Inflammatory macrophage treated with lipopolysaccharide for 1 hour (primary cell): ENCODE results near the gene CDH13.

ENCODE experiments used
- DNase-seq, 2 donors: peaks; one replicate each; pipeline ENCODE4 v3.0.0-alpha.2; 2020 to 2022

The CDH13 gene

DNA sequence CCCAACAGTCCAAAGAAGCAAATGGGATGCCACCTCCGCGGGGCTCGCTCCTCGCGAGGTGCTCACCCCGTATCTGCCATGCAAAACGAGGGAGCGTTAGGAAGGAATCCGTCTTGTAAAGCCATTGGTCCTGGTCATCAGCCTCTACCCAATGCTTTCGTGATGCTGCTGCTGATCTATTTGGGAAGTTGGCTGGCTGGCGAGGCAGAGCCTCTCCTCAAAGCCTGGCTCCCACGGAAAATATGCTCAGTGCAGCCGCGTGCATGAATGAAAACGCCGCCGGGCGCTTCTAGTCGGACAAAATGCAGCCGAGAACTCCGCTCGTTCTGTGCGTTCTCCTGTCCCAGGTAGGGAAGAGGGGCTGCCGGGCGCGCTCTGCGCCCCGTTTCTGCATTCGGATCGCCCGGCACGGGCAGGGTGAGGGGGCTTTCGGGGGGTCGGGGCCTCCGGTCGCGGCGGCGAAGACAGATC lies at the start of gene CDH13:
Gene CDH13 (plus strand): TSS at position 179 of the 471 bp plus-strand sequence.
- no peak for DNase-seq

GRCh38 chr16:82580298-82580890 lies 46.4 kb upstream of the CDH13 start:
- DNase-seq = peak in 1 of 2 donors; percentile 1

DNA sequence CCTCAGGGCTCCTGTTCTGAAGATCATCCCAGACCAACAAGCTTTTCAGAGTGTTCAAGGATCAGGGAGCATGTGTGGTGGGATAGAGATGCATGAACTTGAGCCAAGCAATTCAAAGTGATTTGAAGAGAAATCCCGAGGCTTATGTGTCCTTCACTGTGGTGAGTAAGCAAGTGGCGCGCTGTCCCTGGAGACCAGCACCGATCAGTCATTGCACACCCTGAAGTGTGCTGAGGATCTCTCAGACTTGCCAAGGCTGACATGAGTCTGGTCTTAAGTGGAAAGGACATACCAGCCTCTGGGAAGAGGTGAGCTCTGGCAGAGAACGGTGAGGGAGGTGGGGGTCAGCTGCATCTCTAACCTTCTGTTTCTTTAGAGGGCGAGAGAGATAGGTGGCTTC lies 43.8 kb upstream of the CDH13 start:
- DNase-seq = no peak

GRCh38 chr16:82583422-82583821 lies 43.3 kb upstream of the CDH13 start:
- no peak for DNase-seq

DNA sequence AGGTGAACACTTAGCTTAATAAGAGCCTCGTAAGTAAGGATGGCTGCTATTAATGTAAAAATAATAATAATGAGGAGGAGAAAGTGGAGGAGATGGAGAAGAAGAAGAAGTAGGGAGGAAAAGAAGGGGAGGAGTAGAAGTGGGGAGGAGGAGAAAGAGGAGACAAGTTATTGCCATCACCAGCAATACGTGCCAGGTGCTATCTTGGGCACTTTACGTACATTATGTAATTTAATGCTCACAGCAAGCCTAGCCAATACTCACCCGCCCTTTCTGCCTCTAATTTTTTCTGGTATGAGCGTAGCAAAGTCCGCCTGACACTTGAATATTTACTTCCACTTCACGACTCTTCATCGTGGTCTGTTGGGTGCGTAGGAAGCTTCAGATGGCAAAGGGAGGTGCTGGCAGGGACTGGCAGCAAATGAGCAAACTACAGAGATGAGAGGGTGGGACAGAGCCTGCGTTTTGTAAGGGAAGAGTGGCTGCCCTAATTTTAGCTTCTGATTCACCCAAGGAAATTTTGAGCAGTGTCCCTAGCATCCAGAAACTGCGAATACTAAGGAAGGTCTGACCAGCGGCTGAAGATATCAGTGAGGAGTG lies 42.1 kb upstream of the CDH13 start:
- DNase-seq = no peak

DNA sequence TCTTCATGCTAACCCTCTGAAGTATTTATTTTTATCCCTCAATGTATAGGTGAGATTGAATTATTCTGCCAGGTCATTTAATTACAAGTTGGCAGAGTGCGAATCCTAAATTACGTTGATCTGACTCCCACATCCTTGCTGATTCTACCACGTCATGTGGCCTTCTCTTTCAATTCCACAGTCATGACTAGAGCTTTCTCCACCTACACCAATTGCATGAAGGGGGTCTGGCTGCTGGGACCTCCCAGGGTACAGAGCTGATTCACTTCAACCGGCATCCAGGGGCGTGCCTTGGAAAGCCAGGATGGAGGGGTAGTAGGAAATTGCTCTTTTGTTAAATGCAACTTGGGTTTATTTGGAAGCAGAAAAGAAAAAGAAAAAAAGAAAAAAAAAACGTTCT lies 41.1 kb upstream of the CDH13 start:
- DNase-seq = no peak

DNA sequence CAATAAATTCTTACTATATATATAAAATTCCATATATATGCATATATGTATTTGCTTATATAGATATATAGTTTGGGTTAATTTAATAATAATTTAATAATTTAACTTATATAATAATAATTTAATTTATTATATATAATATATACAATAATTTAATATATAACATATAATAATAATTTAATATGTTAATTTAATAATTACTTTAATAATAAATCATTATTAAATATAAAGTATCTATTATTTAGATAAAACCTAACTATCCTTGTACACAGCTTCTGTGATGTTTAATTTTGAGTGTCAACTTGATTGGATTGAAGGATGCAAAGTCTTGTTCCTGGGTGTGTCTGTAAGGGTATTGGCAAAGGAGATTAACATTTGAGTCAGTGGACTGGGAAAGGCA lies 40.6 kb upstream of the CDH13 start:
- DNase-seq = no peak

DNA sequence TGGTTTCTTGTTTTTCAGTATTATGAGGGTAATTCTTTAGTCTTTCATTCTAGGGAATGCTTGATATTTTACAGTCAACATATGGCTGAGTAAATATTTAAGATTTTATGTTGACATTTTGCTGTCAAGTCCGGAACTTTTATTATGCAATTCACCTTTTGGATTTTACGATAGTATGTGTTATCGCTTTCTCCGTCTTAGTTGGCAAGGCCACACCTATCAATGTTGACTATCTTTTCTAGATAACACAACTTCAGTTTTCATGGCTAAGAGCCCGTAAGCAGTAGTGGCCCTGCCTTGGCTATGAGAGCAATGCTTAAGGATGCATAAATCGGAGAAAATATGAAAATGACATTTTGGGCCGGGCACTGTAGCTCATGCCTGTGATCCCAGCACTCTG lies 39.5 kb upstream of the CDH13 start:
- DNase-seq = no peak

DNA sequence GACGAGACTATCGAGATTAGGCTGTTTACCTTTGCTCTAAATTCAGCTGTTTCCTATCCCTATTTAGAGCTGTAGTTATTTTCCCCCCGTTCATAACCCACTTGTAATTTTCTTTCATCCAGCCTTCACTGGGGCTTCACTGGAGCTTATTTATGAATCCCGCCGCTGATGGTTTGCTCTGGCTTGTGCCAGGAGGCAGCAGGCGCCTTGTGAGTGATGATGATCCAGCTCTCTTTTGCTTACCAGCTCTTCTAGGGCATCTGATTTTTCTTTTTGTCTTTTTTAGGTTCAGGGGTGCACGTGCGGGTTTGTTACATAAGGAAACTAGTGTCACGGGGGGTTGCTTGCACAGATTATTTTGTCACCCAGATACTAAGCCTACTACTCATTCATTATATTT lies 37.4 kb upstream of the CDH13 start:
- no peak for DNase-seq

GRCh38 chr16:82594114-82594513 lies 32.7 kb upstream of the CDH13 start:
- DNase-seq = no peak

DNA sequence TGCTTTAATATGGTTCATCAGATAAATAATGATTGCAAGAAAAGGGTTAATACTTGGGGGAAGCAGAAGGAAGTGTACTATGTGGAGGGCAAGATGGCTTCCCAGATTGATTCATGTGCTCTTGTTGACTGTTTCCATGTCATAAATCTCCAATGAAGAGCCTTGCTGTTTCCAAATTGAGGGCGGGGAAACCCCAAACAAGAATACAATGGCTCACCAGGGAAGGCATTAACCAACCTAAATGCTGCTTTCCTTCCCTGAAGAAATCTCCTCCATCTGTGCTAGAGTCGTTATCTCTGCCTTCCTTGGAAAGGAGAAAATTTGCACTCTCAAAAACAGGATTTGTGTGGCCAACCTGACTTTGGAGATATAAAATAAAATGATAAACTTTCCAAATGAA lies 28.0 kb upstream of the CDH13 start:
- no peak for DNase-seq

DNA sequence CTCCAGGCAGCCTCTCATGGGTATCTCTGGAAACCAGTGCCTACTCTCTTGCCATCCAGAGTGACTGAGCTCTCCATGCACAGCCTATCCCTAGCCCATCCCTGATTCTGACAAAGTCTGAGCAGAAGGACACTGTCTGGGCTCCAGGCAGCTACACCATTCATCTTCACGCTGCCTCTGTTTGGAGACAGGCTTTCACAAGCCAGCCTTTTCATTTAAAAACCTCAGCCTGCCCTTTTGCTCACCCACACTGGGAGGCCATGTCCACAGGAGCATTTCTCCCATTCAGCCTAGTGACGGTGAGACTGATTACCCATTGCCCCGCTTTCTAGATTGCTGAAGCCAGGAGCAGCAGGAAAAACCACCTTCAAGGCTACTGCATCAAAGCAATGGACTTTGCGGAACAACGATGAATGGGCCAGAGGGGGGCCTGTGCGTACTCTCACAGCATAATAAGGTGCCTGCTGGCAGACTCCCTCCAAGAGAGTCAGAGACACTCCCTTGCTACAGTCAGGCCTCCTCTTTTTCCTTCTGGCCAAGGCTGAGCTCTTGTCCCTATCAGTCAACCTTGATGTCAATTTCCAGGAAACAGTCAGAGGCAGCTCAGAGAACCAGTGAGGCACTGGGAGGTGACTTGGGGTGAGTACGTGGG lies 24.7 kb upstream of the CDH13 start:
- no peak for DNase-seq

DNA sequence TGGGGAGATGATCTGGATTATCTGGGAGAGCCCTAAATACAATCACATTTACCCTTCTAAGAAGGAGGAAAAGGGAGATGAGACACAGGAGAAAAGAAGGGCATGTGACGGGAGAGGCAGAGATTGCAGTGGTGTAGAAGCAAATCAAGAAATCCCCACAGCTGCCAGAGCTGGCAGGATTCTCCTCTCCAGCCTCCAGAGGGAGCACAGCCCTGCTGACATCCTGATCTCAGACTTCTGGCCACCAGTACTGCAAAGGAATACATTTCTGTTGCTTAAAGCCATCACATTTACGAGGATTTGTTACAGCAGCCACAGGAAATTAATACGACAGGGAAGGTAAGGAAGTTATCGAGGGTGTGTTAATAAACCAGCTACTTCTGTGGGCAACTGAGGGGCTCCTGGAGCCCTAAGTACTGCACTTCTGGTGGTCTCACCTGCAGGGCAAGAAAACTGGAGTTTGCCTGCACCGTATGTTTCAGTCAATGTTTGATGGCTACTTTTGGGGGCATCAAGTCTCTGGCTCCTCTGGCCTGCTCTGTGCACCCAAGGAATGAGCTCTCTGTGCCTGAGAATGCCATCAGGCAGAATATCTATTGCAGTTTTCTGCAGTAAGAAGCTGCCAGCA lies 22.9 kb upstream of the CDH13 start:
- DNase-seq = no peak

GRCh38 chr16:82605076-82605475 lies 21.7 kb upstream of the CDH13 start:
- no peak for DNase-seq

GRCh38 chr16:82605863-82606620 lies 20.7 kb upstream of the CDH13 start:
- no peak for DNase-seq

DNA sequence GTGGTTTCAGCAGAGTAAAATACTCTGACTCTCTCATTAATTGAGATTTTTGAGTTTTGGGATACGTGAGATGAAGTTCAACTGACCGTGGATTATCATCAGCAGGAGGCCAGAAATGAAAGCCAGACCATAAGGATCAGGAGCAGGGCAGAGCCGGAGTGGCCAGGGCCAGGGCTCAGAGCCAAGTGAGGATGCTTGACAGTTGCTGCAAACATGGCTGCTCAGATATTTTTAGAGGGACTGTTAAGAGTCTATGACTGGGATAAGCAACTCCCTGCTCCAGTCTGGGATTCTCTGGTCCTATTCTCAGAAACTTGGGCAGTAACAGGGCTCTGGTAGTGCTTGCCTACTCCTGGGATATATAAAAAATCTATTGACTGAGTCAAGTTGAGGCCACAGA lies 17.6 kb upstream of the CDH13 start:
- DNase-seq = no peak

DNA sequence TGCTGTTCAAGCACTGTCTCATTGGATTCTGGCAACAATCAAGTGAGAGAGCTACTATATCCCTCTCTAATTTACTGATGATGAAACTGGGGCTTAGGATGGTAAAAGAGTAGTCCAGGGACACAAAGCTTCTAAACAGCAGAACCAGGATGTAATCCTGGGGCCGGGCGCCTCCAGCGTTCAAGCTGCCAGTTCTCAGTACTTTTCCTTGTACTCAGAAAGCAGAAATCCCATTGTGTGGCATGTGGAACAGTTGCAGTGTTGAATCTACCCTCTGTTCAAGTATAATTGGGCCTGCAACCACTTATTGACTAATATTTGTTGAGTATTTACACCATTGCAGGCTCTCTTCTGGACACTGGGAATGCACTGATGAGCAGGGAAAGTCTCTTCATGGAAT lies 14.5 kb upstream of the CDH13 start:
- DNase-seq = no peak

DNA sequence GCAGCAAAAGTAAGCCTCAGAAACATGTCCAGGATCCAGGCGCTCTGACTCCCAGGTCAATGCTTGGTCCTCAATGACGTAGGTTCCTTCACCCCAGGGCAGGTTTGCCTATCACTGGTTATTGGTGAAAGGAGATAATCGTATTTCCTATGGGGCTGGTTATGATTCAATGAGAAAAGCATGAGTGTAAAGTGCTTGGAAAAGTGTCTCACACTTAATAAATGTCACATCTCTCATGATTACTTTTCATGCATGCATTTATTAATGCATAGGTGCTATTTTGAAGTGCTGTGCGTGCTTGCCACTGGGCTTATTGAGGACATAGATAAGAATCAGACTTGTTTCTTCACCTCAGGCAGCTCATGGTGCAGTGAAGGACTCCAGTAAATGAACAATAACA lies 10.4 kb upstream of the CDH13 start:
- DNase-seq = no peak

DNA sequence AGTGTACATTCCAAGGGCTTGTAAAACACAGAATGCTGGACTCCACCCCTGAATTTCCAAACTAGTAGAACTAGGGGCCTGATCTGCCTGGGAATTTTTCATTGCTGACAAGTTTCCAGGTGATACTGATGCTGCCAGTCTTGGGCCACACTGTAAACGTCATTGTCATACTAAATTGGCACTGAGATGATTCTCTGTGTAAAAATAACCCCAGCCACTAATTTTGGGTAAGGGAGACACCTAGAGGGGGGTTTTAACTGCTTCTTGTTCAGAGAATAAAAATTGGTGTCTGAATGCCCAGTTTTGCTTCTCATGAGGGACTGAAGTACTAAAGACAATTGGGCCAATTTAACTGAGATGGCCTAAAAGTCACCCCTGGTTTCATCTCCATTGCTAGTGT lies 5.0 kb upstream of the CDH13 start:
- DNase-seq = no peak

- no peak for DNase-seq
Observed at GRCh38 chr16:82623241-82623640, 3.5 kb upstream of the CDH13 start.

GRCh38 chr16:82625066-82625968 lies 1.5 kb upstream of the CDH13 start:
- no peak for DNase-seq

- no peak for DNase-seq
Observed at GRCh38 chr16:82628088-82628423, 1.3 kb downstream of the CDH13 start.
